ENCODE data around the gene SULT4A1. TPM values are rescaled to one million over a fixed set of nuclear protein-coding genes. Genes with fewer than 3 reads are reported as not detected.

The SULT4A1 gene
- total and polyA plus RNA-seq, 2 of the 4 experiments (the other 2 are of a cell fraction) = 1.1 to 5.2 TPM

GRCh38 chr22:43825651-43826050 lies 36.7 kb downstream of the SULT4A1 start:
- Histone ChIP-seq H2BK15ac (ENCODE audit: low read depth, low read length) (no peak overlapping the region), H4K91ac (ENCODE audit: insufficient read depth, low read depth, low read length) (no peak overlapping the region), H4K20me1 (ENCODE audit: insufficient read depth, low read length) (no peaks in the 10 kb centered on the region; the same call in 1 of the 2 replicates), H2AK9ac (replicated peaks; ENCODE audit: low read depth, low read length, poor library complexity) (no peak overlapping the region), H3K79me1 (ENCODE audit: low read depth in 1 of 2, low read length in 2 of 2) (no peaks in the 10 kb centered on the region), H3K36me3 (ENCODE audit: control insufficient read depth, insufficient read depth, low read length) (no peaks in the 10 kb centered on the region), H3K56ac (ENCODE audit: extremely low read depth, insufficient read depth, low read length) (no peak overlapping the region), H2AFZ (replicated peaks; ENCODE audit: low read length, poor library complexity) (no peak overlapping the region), H3K4me3 (ENCODE audit: insufficient read depth, low read depth, low read length) (no peak overlapping the region), H3K14ac (replicated peaks; ENCODE audit: low read depth, low read length) (no peak overlapping the region), H2AK5ac (ENCODE audit: low read depth, low read length) (no peak overlapping the region), H3K27ac (ENCODE audit: insufficient read depth, low read length) (no peak overlapping the region), H2BK20ac (ENCODE audit: low read depth, low read length) (no peak overlapping the region), H2BK120ac (ENCODE audit: low read depth, low read length) (no peak overlapping the region), H4K8ac (ENCODE audit: low read depth in 2 of 2, low read length in 2 of 2) (no peak overlapping the region), H3K9ac (ENCODE audit: low read depth, low read length) (no peak overlapping the region), H3K9me3 (ENCODE audit: control insufficient read depth, insufficient read depth, low read length) (no peaks in the 10 kb centered on the region), H3K4ac (ENCODE audit: low read depth, low read length) (no peak overlapping the region), H3K18ac (ENCODE audit: low read depth, low read length) (no peak overlapping the region), H3K23ac (ENCODE audit: low read depth, low read length) (no peak overlapping the region), H3K9me1 (ENCODE audit: insufficient read depth, low read length) (peaks cover 13% of the 10 kb centered on the region), H3K27me3 (ENCODE audit: control insufficient read depth, insufficient read depth, low read length) (no peaks in the 10 kb centered on the region), H2BK5ac (ENCODE audit: low read depth, low read length, poor library complexity, severe bottlenecking) (no peak overlapping the region), H4K5ac (ENCODE audit: low read depth, low read length) (no peak overlapping the region), H3K4me2 (ENCODE audit: low read depth, low read length) (no peak overlapping the region), H3K4me1 (ENCODE audit: control insufficient read depth, insufficient read depth, low read length) (peaks cover 38% of the 10 kb centered on the region)
- ATAC-seq (ENCODE audit: low read depth) (no peak), DNase-seq (no peak)
- dilution Hi-C loops (cut with HindIII; ENCODE audit: low sequenced_read_pairs, unreplicated experiment) (no loop called here), in situ Hi-C loops (cut with MboI; ENCODE audit: low sequenced_read_pairs) (no loop called here), intact Hi-C loops (cut with micrococcal nuclease) (loop anchor here (1.0 kb wide), 1 partner anchor 437 kb away; no protein-coding TSS in a partner anchor)
- no TSS peak for BruUV-seq (replicated peaks)
- TF ChIP-seq CEBPB (IDR thresholded peaks at IDR 0.05; ENCODE audit: low read depth, low read length) = no peak
- no peak for TF ChIP-seq POLR2A (IDR thresholded peaks at IDR 0.05; ENCODE audit: low read depth, low read length)
- TF ChIP-seq, protein P1, sequence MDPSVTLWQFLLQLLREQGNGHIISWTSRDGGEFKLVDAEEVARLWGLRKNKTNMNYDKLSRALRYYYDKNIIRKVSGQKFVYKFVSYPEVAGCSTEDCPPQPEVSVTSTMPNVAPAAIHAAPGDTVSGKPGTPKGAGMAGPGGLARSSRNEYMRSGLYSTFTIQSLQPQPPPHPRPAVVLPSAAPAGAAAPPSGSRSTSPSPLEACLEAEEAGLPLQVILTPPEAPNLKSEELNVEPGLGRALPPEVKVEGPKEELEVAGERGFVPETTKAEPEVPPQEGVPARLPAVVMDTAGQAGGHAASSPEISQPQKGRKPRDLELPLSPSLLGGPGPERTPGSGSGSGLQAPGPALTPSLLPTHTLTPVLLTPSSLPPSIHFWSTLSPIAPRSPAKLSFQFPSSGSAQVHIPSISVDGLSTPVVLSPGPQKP (IDR thresholded peaks at IDR 0.05; ENCODE audit: borderline replicate concordance, low read depth, low read length) = no peak
- TF ChIP-seq FOS (IDR thresholded peaks at IDR 0.05; ENCODE audit: low read depth, low read length) = no peak
- no peak for TF ChIP-seq SMC3 (IDR thresholded peaks at IDR 0.05; ENCODE audit: low read depth, low read length)
- no peak for TF ChIP-seq RAD21 (IDR thresholded peaks at IDR 0.05; ENCODE audit: low read length)
- TF ChIP-seq NFE2L2 (IDR thresholded peaks at IDR 0.05; ENCODE audit: low read depth, low read length) = no peak
- no peak for TF ChIP-seq RCOR1 (IDR thresholded peaks at IDR 0.05; ENCODE audit: insufficient replicate concordance, low read length)
- TF ChIP-seq CHD1 (IDR thresholded peaks at IDR 0.05; ENCODE audit: low read depth, low read length) = no peak
- TF ChIP-seq USF2 (IDR thresholded peaks at IDR 0.05; ENCODE audit: low read depth, low read length) = no peak
- no peak for TF ChIP-seq RFX5 (IDR thresholded peaks at IDR 0.05; ENCODE audit: low read depth, low read length)
- TF ChIP-seq, protein P2, sequence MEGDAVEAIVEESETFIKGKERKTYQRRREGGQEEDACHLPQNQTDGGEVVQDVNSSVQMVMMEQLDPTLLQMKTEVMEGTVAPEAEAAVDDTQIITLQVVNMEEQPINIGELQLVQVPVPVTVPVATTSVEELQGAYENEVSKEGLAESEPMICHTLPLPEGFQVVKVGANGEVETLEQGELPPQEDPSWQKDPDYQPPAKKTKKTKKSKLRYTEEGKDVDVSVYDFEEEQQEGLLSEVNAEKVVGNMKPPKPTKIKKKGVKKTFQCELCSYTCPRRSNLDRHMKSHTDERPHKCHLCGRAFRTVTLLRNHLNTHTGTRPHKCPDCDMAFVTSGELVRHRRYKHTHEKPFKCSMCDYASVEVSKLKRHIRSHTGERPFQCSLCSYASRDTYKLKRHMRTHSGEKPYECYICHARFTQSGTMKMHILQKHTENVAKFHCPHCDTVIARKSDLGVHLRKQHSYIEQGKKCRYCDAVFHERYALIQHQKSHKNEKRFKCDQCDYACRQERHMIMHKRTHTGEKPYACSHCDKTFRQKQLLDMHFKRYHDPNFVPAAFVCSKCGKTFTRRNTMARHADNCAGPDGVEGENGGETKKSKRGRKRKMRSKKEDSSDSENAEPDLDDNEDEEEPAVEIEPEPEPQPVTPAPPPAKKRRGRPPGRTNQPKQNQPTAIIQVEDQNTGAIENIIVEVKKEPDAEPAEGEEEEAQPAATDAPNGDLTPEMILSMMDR (conservative IDR thresholded peaks at IDR 0.05; ENCODE audit: low read depth, low read length) = no peak
- TF ChIP-seq MAZ (IDR thresholded peaks at IDR 0.05; ENCODE audit: borderline replicate concordance, low read depth, low read length) = no peak
- no peak for TF ChIP-seq MAFK (IDR thresholded peaks at IDR 0.05; ENCODE audit: low read depth, low read length)
- no peak for TF ChIP-seq MXI1 (IDR thresholded peaks at IDR 0.05; ENCODE audit: borderline replicate concordance, low read depth, low read length)
- TF ChIP-seq BHLHE40 (IDR thresholded peaks at IDR 0.05; ENCODE audit: low read depth, low read length) = no peak
- ChIA-PET POLR2A (ENCODE audit: unreplicated experiment) (no interaction called here), CTCF (interaction anchor here (1.2 to 1.7 kb wide), 3 partner anchors 14 to 439 kb away, joined by 3 to 8 read pairs (median 7); partner anchors contain the start of gene EFCAB6)
- 40% methylated on average over 1 of the region's 11 CpGs; no CpG with 5 or more reads in 1 of the 2 experiments for WGBS, 2 experiments (ENCODE audit: extremely low coverage in 2 of 2, insufficient read length in 1 of 2)
